Stimulated activated CD4-positive, alpha-beta T cell treated with anti-CD3 and anti-CD28 coated beads, Interleukin-1b, Interleukin-23, amount 100 ng/mL, for 1 hour (primary cell): ENCODE data around the gene GABBR1.

Source experiments
- DNase-seq, 2 donors: peaks; one replicate each; pipeline ENCODE4 v3.0.0-alpha.2; 2020; ENCODE audit warnings: low read depth in 2 of 2

Gene GABBR1

DNA sequence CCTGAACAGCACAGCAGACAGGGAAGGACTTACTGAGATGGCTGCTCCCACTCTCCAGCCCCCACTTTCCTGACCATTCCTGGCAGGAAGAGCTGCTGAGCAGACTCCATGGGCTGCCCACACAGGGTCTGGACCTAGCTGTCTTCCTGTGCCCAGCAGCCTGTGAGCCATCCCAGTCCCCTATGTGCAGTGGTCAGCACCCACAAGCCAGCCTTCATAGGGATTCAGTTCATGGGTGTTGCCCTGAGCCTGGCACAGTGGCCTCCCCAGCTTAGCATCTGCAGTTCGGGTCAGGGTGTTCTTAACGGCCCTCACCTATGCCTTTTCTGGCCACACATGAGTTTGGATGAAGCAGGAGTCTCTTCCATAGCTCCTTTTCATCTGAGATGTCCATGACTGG is 105.4 kb downstream of the GABBR1 start:
- no peak for DNase-seq

DNA sequence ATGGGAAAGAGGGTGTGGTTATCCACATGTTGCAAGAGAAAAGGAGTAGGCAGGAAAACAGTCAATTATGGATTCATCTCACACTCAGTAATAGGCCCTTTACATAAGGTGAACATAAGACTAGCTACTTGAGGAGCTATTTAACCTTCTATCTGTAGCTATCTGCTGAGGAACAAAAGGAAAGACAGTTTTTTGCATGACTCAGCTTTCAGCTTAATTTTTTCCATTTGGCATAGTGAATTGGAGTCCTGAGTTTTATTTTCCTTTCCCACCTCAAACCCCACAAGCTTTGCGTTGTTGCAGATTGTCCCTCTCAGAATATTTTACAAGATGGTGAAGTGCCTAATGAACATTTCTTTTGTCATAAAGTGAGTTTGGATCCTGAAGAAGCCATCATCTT is 105.9 kb downstream of the GABBR1 start:
- no peak for DNase-seq

DNA sequence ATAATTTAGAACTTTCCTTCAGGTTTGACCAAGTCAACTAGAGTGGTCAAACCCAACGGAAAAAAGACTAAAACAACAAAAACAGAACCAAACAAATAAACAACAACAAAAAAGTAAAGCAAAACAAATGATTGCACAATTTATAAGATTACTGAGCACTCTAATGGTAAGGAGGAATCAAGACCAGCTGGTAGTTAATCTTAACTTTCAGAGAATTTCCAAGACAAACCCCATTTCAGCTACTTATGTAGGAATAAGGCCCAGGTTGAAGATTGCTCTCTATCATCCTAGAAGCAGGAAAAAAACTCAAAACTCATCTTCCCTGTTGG is 107.7 kb downstream of the GABBR1 start:
- DNase-seq: no peak

DNA sequence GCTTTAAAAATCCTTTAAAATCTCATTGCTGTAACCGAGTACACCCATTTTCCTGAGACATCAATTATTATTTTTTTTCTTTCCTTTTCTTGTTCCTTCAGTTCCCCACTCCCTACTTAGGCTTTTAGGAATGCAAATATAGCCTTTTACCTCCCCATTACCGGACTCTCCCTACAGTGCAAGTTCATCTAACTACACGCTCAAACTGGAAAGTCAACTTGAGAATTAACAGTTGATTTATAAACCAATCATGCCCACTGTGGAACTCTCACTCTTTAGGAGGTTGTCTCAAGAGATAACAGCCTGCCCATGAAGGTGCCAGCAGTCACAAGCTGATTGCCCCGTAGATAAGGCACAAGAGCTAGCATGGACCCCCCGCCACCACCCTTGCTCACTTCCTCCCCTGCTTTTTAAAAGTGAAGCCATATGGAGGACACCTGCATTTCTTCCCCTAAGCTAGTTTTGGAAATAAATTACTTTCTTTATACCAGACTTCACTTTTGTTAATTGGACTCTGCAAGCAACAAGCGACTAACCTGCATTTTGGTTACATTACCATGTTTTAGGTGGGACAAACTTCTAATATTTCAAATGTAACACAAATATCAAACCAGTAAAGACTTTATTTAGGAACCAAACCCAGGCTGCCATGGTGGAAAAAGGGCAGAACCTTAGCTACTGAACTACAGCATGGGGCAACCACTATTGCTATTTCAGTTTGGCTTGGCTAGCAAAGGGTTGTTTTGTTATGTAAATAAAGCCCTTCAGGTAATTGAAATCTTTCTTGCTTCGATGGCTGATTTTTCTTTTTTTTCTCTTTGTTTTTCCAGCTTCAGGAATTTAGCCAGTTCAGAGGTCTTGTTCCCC is 108.3 kb downstream of the GABBR1 start:
- DNase-seq: no peak

DNA sequence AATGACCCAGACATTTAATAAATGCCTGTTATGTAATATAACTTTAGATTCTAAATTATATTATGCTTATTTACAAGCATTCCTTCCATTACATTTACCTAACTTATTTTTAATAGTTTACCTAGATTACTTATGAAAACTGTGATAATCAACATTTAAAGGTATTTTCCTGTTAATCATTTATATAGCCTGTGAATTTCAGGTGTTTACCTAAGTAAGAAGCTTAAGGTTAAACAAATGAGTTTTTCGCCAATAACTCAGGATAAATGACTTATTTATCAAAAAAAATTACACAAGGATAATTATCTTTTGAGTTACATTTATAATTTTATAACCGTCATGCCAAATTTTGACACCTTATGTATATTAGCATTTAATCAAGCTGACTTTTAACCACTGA is 108.9 kb downstream of the GABBR1 start:
- no peak for DNase-seq

DNA sequence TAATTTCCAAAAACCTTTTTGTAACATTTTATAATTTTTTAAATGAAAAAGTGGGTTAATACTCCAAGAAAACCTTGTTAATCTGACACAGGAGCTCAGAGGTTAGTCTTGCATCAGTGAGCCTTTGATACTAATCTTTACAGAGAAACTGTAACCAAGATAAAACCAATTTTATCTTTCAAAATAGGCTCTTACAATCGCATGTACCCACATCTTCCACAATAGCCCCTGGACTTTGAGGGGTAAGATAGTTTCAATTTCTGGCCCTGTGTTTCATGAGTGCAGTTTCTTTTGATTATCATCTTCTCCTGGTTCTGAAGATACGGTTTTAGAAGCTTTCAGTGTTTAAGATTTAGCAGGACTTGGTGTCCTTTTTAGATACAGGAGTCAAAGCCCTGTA is 110.8 kb downstream of the GABBR1 start:
- no peak for DNase-seq

DNA sequence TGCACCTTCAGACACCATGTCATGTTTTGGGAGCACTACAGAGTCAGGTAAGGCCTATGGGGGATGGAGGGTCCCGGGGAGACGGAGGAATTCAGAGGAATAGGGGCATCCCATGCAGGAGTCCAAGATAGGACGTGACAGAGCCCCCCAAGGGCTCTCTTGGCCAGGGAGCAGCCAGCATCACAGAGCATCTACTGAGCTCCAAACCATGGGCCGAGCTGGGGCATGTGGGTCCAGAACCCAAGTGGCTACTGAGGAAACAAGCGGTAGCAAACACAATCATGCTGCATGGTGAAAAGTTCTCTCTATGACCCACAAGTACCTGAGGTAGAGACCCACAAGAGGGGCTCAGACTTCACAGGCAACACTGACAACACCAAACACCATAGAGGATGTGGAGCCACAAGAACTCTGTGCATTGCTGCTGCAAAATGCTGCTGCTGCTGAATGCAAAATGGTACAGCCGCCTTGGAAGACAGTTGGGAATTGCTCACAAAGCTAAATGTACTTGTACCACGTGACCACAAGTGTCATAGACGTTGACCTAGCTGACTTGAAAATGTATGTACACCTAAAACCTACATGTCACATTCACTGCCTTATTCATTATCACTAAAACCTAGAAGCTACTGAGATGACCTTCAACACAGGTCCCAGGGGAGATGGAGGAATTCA is 111.8 kb downstream of the GABBR1 start:
- DNase-seq: no peak

DNA sequence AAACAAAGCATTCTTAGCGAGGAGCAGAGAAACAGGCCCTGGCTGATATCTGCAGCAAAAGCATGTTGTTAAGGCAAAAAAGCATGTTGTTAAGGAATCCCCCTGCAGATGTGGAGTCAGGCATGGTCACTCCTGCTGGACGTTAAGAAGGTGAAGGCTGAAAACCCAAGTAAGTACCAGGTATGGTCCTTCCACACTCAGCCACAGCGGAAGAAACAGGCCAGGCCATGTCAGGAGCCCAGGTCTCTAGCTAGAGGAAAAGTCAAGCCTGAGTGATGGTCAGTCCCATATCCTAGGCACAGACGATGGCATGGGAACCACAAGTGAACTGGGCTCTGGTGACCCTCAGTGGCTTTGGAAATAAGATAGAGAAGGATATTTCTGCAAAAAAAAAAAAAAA is 112.8 kb downstream of the GABBR1 start:
- no peak for DNase-seq

DNA sequence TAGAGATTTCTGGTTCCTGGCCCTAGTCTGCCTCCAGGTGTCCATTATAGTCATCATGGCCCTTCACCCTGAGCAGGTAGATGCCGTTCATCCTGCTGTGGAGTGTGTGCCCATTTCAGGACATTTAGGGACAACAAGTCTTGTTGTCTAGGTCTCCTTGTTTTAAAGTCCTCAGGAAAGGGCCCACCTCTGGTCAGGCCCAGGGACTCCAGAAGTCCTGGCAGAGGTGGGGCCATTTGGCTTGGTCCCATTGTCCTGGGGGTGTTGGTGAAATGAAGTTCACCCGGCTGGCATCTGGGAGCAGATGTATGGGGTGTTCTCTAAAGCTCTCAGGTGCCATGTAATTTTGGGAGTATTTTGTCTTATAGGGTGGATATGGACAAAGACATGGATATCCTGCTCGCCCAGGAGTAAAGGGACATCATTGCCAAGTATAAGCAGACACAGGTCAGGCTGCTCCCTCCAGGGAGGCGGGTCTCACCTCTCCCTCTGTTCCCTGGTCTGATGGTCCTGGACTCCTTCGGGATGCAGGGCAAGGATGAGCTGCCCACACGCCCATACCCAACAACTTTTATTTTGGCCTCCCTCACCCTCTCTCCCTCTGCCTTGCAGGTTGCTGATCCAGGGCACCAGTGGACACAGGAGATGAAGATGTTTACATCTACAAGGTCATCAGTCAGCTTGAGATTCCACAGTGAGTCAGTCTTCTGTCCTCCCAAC is 113.5 kb downstream of the GABBR1 start:
- no peak for DNase-seq

DNA sequence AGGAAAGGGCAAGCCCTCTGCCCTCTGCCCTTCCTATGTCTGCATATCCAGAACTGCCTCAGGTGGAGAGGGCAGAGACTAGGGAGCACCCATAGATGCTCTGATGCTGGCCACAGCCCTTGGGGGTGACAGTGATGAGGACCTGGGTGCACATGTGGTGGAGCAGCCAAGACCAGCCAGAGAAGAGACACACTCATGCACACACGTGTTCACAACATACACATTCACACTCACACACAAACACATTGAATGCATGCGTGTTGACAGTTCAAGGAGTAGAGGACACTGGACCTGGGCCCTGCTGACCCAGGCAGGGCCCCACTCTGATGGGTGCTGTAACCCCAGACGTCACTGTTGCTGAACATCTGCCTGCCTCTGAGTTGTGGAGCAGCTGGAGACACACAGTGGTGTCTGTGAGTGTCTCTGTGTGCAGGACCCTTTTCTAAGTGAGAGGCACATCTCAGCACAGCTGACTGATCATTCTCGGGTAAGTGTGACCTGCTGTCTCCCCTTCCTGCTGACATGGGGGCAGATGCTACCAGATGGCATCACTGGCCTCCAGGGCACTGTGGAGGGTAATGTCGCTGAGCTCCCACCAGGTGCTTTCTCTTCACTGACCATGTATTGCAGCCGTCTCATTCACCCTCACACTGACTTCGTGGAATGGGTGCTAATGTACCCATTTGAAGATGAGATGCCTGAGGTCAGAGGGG is 115.1 kb downstream of the GABBR1 start:
- no peak for DNase-seq

DNA sequence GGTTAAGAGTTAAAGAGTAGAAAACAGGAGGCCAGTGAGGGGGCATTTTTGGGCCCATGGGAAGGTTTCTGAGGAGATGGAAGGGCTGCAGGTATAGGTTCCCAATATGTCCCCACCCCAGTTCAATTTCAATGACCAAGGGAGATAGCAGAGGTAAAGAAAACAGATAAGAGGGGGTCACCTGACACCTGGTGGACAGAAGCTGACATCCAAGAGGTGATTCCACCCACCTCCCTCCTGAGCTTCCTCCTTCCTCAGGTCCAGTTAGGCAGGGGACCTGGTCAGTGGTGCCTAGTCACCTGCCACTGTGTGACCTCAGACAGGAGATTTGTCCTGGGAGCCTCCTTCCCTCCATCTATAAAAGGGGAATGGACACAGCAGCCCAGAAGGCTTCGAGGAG is 115.7 kb downstream of the GABBR1 start:
- no peak for DNase-seq

DNA sequence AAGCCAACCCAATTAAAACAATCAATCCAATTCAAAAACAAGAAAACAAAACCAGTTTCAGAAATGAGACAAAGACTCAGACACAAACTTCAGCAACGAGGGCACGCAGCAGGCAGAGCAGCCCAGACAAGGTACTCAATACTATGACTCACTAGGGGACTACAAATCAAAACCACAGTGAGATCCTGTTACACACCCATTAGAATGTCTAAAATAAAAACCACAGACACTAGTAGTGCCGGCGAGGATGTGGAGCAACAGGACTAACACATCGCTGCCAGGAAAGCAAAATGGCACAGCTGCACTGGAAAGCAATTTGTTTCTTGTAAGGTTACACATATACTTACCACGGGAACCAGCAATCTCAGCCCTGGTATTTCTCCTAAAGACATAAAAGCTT is 116.9 kb downstream of the GABBR1 start:
- no peak for DNase-seq

DNA sequence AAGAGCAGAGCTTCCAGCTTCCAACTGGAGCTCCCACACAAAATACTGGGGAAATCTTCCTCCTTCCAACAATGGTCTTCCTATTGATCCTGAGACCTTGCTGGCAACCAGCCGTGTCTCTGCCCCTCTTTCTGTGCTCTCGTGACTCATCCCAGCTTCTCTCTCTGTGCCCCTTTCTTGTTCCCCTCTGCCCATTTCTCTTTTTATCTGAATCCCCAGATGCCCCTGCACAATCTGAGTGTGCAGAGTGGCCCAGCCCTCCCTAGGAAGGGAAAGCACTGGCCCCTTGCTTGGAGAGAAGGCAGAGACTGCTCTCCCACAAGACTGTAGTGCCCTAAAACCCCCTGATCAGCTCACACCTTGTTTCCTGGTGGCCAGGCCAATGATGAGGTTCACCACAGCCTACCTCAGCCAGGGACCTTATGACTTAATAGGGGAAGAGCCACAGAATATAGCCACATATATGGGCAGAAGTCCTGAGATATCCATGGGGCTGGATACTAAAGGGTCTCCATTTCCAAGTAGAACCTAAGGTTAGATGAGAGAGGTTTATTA is 122.2 kb downstream of the GABBR1 start:
- DNase-seq: no peak

DNA sequence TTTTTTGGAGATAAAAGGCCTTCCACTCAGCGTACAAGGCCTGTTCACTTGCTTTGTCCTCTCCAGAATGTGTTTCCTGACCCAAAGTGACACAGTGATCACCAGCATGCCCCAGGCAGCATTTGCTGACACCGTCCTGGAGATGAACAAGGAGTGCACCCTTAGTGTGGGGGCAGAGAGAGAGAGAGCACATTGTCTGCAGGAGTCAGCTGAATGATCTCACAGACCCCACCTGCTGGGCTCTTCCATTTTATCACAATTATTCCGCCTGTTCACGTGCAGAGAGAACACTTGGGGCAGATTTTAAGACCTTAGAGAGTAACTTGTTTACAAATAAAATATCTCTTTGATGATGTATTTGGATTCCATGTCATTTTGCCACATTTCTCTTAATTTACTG is 122.8 kb downstream of the GABBR1 start:
- DNase-seq: no peak
